Activated CD4-positive, CD25-positive, alpha-beta regulatory T cell treated with anti-CD3 and anti-CD28 coated beads, Interleukin-2, amount 50 U/mL, for 16 hours (primary cell): ENCODE results near the gene RTP5.
"Not testable (repeated sequence)": the region's sequence is repeated elsewhere in the genome, so short reads cannot be mapped to it uniquely, and the experiment has no call there.

Experiments used
- DNase-seq: peaks from one replicate; pipeline ENCODE4 v3.0.0-alpha.2; 2020; ENCODE audit warnings: low read depth, low spot score

The RTP5 gene

GRCh38 chr2:241869087-241869961 is at the start of gene RTP5:
RTP5 (plus strand) TSS chr2:241869729; CDS start chr2:241869757, 28 bp downstream.
- DNase-seq: no peak

- not testable (repeated sequence) for DNase-seq
Observed at GRCh38 chr2:241819947-241820624, 49.4 kb upstream of the RTP5 start.

- DNase-seq: no peak
Observed at GRCh38 chr2:241820625-241821384, 48.7 kb upstream of the RTP5 start.

GRCh38 chr2:241821460-241822263 is 47.9 kb upstream of the RTP5 start:
- DNase-seq: no peak

GRCh38 chr2:241822264-241822623 is 47.3 kb upstream of the RTP5 start:
- no peak for DNase-seq

GRCh38 chr2:241823531-241824437 is 45.7 kb upstream of the RTP5 start:
- not testable (repeated sequence) for DNase-seq

GRCh38 chr2:241827394-241827793 is 42.1 kb upstream of the RTP5 start:
- DNase-seq: no peak

- no peak for DNase-seq
Observed at GRCh38 chr2:241833101-241833663, 36.3 kb upstream of the RTP5 start.

GRCh38 chr2:241833756-241834526 is 35.6 kb upstream of the RTP5 start:
- DNase-seq: not testable (repeated sequence)

- no peak for DNase-seq
Observed at GRCh38 chr2:241834527-241835210, 34.9 kb upstream of the RTP5 start.

GRCh38 chr2:241835611-241836010 is 33.9 kb upstream of the RTP5 start:
- DNase-seq: no peak

- no peak for DNase-seq
Observed at GRCh38 chr2:241836292-241836691, 33.2 kb upstream of the RTP5 start.

GRCh38 chr2:241837197-241837965 is 32.1 kb upstream of the RTP5 start:
- no peak for DNase-seq

- no peak for DNase-seq
Observed at GRCh38 chr2:241841181-241842066, 28.1 kb upstream of the RTP5 start.

- no peak for DNase-seq
Observed at GRCh38 chr2:241842067-241842415, 27.5 kb upstream of the RTP5 start.

GRCh38 chr2:241842620-241843211 is 26.8 kb upstream of the RTP5 start:
- no peak for DNase-seq
